ENCODE results near the gene CAV1. TPM values are rescaled to one million over a fixed set of nuclear protein-coding genes. Genes with fewer than 3 reads are reported as not detected.

Gene CAV1
- total RNA-seq, 1 donor from 2014 or later: 502 TPM

GRCh38 chr7:116593359-116594075 lies 68.7 kb downstream of the CAV1 start:
- peaks cover 37% of the 10 kb centered on the region for H3K4me1 Mint-ChIP-seq (ENCODE audit: unreplicated experiment)
- peak overlapping the region; percentile 94 for H3K27ac Mint-ChIP-seq (ENCODE audit: unreplicated experiment)
- no peaks in the 10 kb centered on the region for H3K27me3 Mint-ChIP-seq (ENCODE audit: unreplicated experiment)
- TF ChIP-seq CTCF (IDR thresholded peaks at IDR 0.05): no peak
- no peak for DNase-seq (ENCODE audit: extremely low spot score, unreplicated experiment)
- no peaks in the 10 kb centered on the region for H3K9me3 Mint-ChIP-seq (ENCODE audit: unreplicated experiment)
- peak overlapping the region; percentile 55 for H3K4me3 Mint-ChIP-seq (ENCODE audit: unreplicated experiment)
- no peaks in the 10 kb centered on the region for H3K36me3 Mint-ChIP-seq (ENCODE audit: unreplicated experiment)

GRCh38 chr7:116595063-116595462 lies 70.2 kb downstream of the CAV1 start:
- H3K4me3 Mint-ChIP-seq (ENCODE audit: unreplicated experiment): no peak overlapping the region
- H3K4me1 Mint-ChIP-seq (ENCODE audit: unreplicated experiment): peaks cover 32% of the 10 kb centered on the region

GRCh38 chr7:116597384-116597783 lies 72.5 kb downstream of the CAV1 start:
- no peaks in the 10 kb centered on the region for H3K36me3 Mint-ChIP-seq (ENCODE audit: unreplicated experiment)
- TF ChIP-seq CTCF (IDR thresholded peaks at IDR 0.05): no peak
- H3K27me3 Mint-ChIP-seq (ENCODE audit: unreplicated experiment): no peaks in the 10 kb centered on the region
- no peak overlapping the region for H3K27ac Mint-ChIP-seq (ENCODE audit: unreplicated experiment)
- no peak overlapping the region for H3K4me3 Mint-ChIP-seq (ENCODE audit: unreplicated experiment)
- DNase-seq (ENCODE audit: extremely low spot score, unreplicated experiment): no peak
- H3K4me1 Mint-ChIP-seq (ENCODE audit: unreplicated experiment): peaks cover 22% of the 10 kb centered on the region
- no peaks in the 10 kb centered on the region for H3K9me3 Mint-ChIP-seq (ENCODE audit: unreplicated experiment)

More at GRCh38 chr7:116595063-116595462, 70.2 kb downstream of the CAV1 start:
- TF ChIP-seq CTCF (IDR thresholded peaks at IDR 0.05): no peak
- H3K27me3 Mint-ChIP-seq (ENCODE audit: unreplicated experiment): no peaks in the 10 kb centered on the region
- no peaks in the 10 kb centered on the region for H3K36me3 Mint-ChIP-seq (ENCODE audit: unreplicated experiment)
- H3K9me3 Mint-ChIP-seq (ENCODE audit: unreplicated experiment): no peaks in the 10 kb centered on the region
- no peak overlapping the region for H3K27ac Mint-ChIP-seq (ENCODE audit: unreplicated experiment)
- no peak for DNase-seq (ENCODE audit: extremely low spot score, unreplicated experiment)

GRCh38 chr7:116598278-116598677 lies 73.4 kb downstream of the CAV1 start:
- peaks cover 13% of the 10 kb centered on the region for H3K4me1 Mint-ChIP-seq (ENCODE audit: unreplicated experiment)
- TF ChIP-seq CTCF (IDR thresholded peaks at IDR 0.05): peak; percentile 36
- no peak overlapping the region for H3K4me3 Mint-ChIP-seq (ENCODE audit: unreplicated experiment)
- no peaks in the 10 kb centered on the region for H3K36me3 Mint-ChIP-seq (ENCODE audit: unreplicated experiment)
- DNase-seq (ENCODE audit: extremely low spot score, unreplicated experiment): no peak
- no peak overlapping the region for H3K27ac Mint-ChIP-seq (ENCODE audit: unreplicated experiment)
- no peaks in the 10 kb centered on the region for H3K9me3 Mint-ChIP-seq (ENCODE audit: unreplicated experiment)
- H3K27me3 Mint-ChIP-seq (ENCODE audit: unreplicated experiment): no peaks in the 10 kb centered on the region

- Mint-ChIP-seq H3K4me1 (ENCODE audit: unreplicated experiment) (peaks cover 7% of the 10 kb centered on the region), H3K36me3 (ENCODE audit: unreplicated experiment) (no peaks in the 10 kb centered on the region), H3K27me3 (ENCODE audit: unreplicated experiment) (no peaks in the 10 kb centered on the region), H3K4me3 (ENCODE audit: unreplicated experiment) (no peak overlapping the region), H3K9me3 (ENCODE audit: unreplicated experiment) (no peaks in the 10 kb centered on the region), H3K27ac (ENCODE audit: unreplicated experiment) (no peak overlapping the region)
- no peak for DNase-seq (ENCODE audit: extremely low spot score, unreplicated experiment)
- no peak for TF ChIP-seq CTCF (IDR thresholded peaks at IDR 0.05)
These were observed 74.0 kb downstream of the CAV1 start for GRCh38 chr7:116598861-116599260.

Data from osteocyte (in vitro differentiated cells).